Measurements from ENCODE around the gene ZNF782. TPM values are rescaled to one million over a fixed set of nuclear protein-coding genes. Genes with fewer than 3 reads are reported as not detected.

ZNF782 gene
- total RNA-seq, 1 experiment from 2014 or later: 4.9 TPM

GRCh38 chr9:96892131-96892530 is 37.8 kb upstream of the ZNF782 start:
- Mint-ChIP-seq H3K36me3 (ENCODE audit: insufficient read depth in 1 of 3, low read depth in 3 of 3) (peaks cover 11 to 21% (median 12%) of the 10 kb centered on the region in 3 experiments), H3K27me3 (ENCODE audit: low read depth) (no peaks in the 10 kb centered on the region), H3K9me3 (no peaks in the 10 kb centered on the region; a peak in 1 of 5 replicates), H3K4me1 (no peaks in the 10 kb centered on the region), H3K27ac (no peak overlapping the region), H3K4me3 (no peak overlapping the region)
- Histone ChIP-seq H4K20me1 (ENCODE audit: control insufficient read depth, insufficient read depth, insufficient read length) (no peaks in the 10 kb centered on the region), H3K79me2 (ENCODE audit: insufficient read depth, low read length) (no peaks in the 10 kb centered on the region), H3K18ac (ENCODE audit: insufficient read length, low read depth, low read length) (no peak overlapping the region), H4K91ac (ENCODE audit: insufficient read length, low read depth, low read length) (no peak overlapping the region), H2BK12ac (ENCODE audit: insufficient read length, low read depth, low read length) (no peak overlapping the region), H3K27me3 (ENCODE audit: insufficient read depth, low read length) (no peaks in the 10 kb centered on the region), H3K4me2 (ENCODE audit: insufficient read depth, insufficient read length, low read length) (no peak overlapping the region), H3K9me3 (ENCODE audit: control insufficient read depth, low read depth, low read length) (no peaks in the 10 kb centered on the region), H3K14ac (ENCODE audit: insufficient read depth, low read length) (no peak overlapping the region), H2BK20ac (ENCODE audit: low read depth, low read length, poor library complexity, severe bottlenecking) (no peak overlapping the region), H4K5ac (ENCODE audit: insufficient read length, low read depth, low read length) (no peak overlapping the region), H2AFZ (ENCODE audit: low read length) (no peak overlapping the region), H3K23me2 (ENCODE audit: insufficient read length, low read depth, low read length, poor library complexity, severe bottlenecking) (no peaks in the 10 kb centered on the region), H3T11ph (ENCODE audit: low read length) (no peak overlapping the region), H2AK5ac (ENCODE audit: insufficient read length, low read length) (no peak overlapping the region), H3K79me1 (ENCODE audit: insufficient read depth, low read depth, low read length, poor library complexity, severe bottlenecking) (no peaks in the 10 kb centered on the region), H4K8ac (replicated peaks; ENCODE audit: insufficient read length, low read depth, low read length) (no peak overlapping the region), H3K23ac (ENCODE audit: insufficient read length, low read depth, low read length) (no peak overlapping the region), H3K56ac (ENCODE audit: insufficient read length, low read depth, low read length) (no peak overlapping the region), H3K9ac (ENCODE audit: extremely low read depth, insufficient read length, low read length) (no peak overlapping the region), H3K4ac (ENCODE audit: low read depth, low read length) (no peak overlapping the region), H3K27ac (ENCODE audit: insufficient read length, low read depth, low read length) (no peak overlapping the region), H2BK5ac (ENCODE audit: insufficient read length, low read length) (no peak overlapping the region), H3K4me1 (ENCODE audit: insufficient read depth, low read length) (no peaks in the 10 kb centered on the region), H2BK120ac (ENCODE audit: low read depth, low read length, poor library complexity, severe bottlenecking) (no peak overlapping the region), H2BK15ac (ENCODE audit: low read depth, low read length) (no peak overlapping the region)
- no peak for TF ChIP-seq CTCF (conservative IDR thresholded peaks at IDR 0.05)
- DNase-seq: no peak
- no CpG with 5 or more reads among the region's 7 CpGs for WGBS (ENCODE audit: extremely low coverage, insufficient read length, low lambda C conversion rate)
